WTC11 (cell line): Measurements from ENCODE around the gene RBM20. TPM values are rescaled to one million over a fixed set of nuclear protein-coding genes. Genes with fewer than 3 reads are reported as not detected.

ENCODE experiments used
- ATAC-seq: fragments of 200-7000 bp; cut with Tn5 transposase; 2 replicates; pipeline ENCODE4 v1.10.0; 2021; ENCODE audit warnings: mild to moderate bottlenecking, moderate library complexity
- CTCF ChIA-PET: fragments of 300-600 bp; sonication (Branson Sonifier 250); formaldehyde crosslinking; loops from one replicate; lab custom pipeline; 2021; ENCODE audit warnings: antibody characterized with exemption; lab: Charles Lee
- POLR2A ChIA-PET: fragments of 350-600 bp; sonication (Branson Sonifier 250); formaldehyde crosslinking; loops from one replicate; lab custom pipeline; 2021; ENCODE audit warnings: antibody characterized with exemption; lab: Charles Lee
- DNase-seq: peaks from one replicate; pipeline ENCODE4 v3.0.0; 2021; ENCODE audit warnings: low spot score
- H3K27ac Mint-ChIP-seq: 2 replicates; pipeline ENCODE4 v1.8.0; 2021; ENCODE audit warnings: mixed read lengths
- H3K27me3 Mint-ChIP-seq: 2 replicates; pipeline ENCODE4 v1.8.0; 2021; ENCODE audit warnings: low read depth, mild to moderate bottlenecking, moderate library complexity, mixed read lengths
- H3K36me3 Mint-ChIP-seq: 2 replicates; pipeline ENCODE4 v1.8.0; 2021; ENCODE audit warnings: mixed read lengths
- H3K4me1 Mint-ChIP-seq: 2 replicates; pipeline ENCODE4 v1.8.0; 2022; ENCODE audit warnings: mixed read lengths
- H3K4me3 Mint-ChIP-seq: 2 replicates; pipeline ENCODE4 v1.8.0; 2021; ENCODE audit warnings: mild to moderate bottlenecking, moderate library complexity, mixed read lengths
- H3K9me3 Mint-ChIP-seq: 2 replicates; pipeline ENCODE4 v1.8.0; 2021; ENCODE audit warnings: mixed read lengths
- AFF4 ChIP-seq: sonication (generic); formaldehyde crosslinking; IDR thresholded peaks from 2 replicates; pipeline ENCODE4 v1.8.1; 2023; ENCODE audit warnings: mild to moderate bottlenecking, missing genetic modification reagents, borderline replicate concordance
- ATF2 ChIP-seq: sonication (generic); formaldehyde crosslinking; IDR thresholded peaks from 2 replicates; pipeline ENCODE4 v1.8.1; 2022; ENCODE audit warnings: low read depth, missing genetic modification reagents, borderline replicate concordance
- CREM ChIP-seq: sonication (generic); formaldehyde crosslinking; IDR thresholded peaks from 2 replicates; pipeline ENCODE4 v1.8.1; 2022; ENCODE audit warnings: mild to moderate bottlenecking, missing genetic modification reagents, moderate library complexity
- ELF4 ChIP-seq: sonication (generic); formaldehyde crosslinking; IDR thresholded peaks from 2 replicates; pipeline ENCODE4 v1.8.1; 2022; ENCODE audit warnings: low read depth, mild to moderate bottlenecking, moderate library complexity, missing genetic modification reagents
- HMGXB4 ChIP-seq: sonication (generic); formaldehyde crosslinking; IDR thresholded peaks from 2 replicates; pipeline ENCODE4 v1.8.1; 2023; ENCODE audit warnings: mild to moderate bottlenecking, moderate library complexity, missing genetic modification reagents
- MLX ChIP-seq: sonication (generic); formaldehyde crosslinking; IDR thresholded peaks from 2 replicates; pipeline ENCODE4 v1.8.1; 2023; ENCODE audit warnings: mild to moderate bottlenecking, missing genetic modification reagents, moderate library complexity
- NR1H2 ChIP-seq: sonication (generic); formaldehyde crosslinking; IDR thresholded peaks from 2 replicates; pipeline ENCODE4 v1.9.0; 2021; ENCODE audit warnings: mild to moderate bottlenecking, moderate library complexity, missing genetic modification reagents
- TP53 ChIP-seq: sonication (generic); formaldehyde crosslinking; IDR thresholded peaks from 2 replicates; pipeline ENCODE4 v1.8.1; 2023; ENCODE audit warnings: mild to moderate bottlenecking, missing genetic modification reagents
- ZMAT4 ChIP-seq: fragments of 250-450 bp; sonication (Bioruptor Pico); IDR thresholded peaks from 2 replicates; pipeline ENCODE4 v1.9.0; 2021; ENCODE audit warnings: mild to moderate bottlenecking
- ZNF532 ChIP-seq: fragments of 250-450 bp; sonication (Bioruptor Pico); IDR thresholded peaks from 2 replicates; pipeline ENCODE4 v1.9.0; 2021; ENCODE audit warnings: mild to moderate bottlenecking, borderline replicate concordance
- total RNA-seq: library from RNA; stranded (reverse); gene quantifications from 3 replicates; pipeline ENCODE4 v1.2.3, GENCODE V29; 2021

RBM20 gene
- total RNA-seq, 1 experiment from 2014 or later = 0.52 TPM

- no peak for TF ChIP-seq HMGXB4 (CRISPR knock-in tag)
- no peak for TF ChIP-seq ZNF532 (CRISPR knock-in tag)
- no peak for TF ChIP-seq CREM (CRISPR knock-in tag)
- TF ChIP-seq AFF4 (CRISPR knock-in tag) = no peak
- no peak for TF ChIP-seq TP53 (CRISPR knock-in tag)
- TF ChIP-seq ELF4 (CRISPR knock-in tag) = no peak
Observed at GRCh38 chr10:110612087-110612486, 32.0 kb upstream of the RBM20 start (continued).

GRCh38 chr10:110612629-110613028 is 31.5 kb upstream of the RBM20 start:
- Mint-ChIP-seq H3K4me3 (no peak overlapping the region), H3K27me3 (no peaks in the 10 kb centered on the region), H3K36me3 (no peaks in the 10 kb centered on the region), H3K4me1 (peaks cover 22% of the 10 kb centered on the region), H3K9me3 (no peaks in the 10 kb centered on the region), H3K27ac (no peak overlapping the region)
- ChIA-PET POLR2A (no interaction called here), CTCF (interaction anchor here (0.8 kb wide), 1 partner anchor 60 kb away, joined by 3 read pairs; no protein-coding TSS in a partner anchor)
- no peak for ATAC-seq
- DNase-seq = no peak
- TF ChIP-seq ATF2 = no peak
- no peak for TF ChIP-seq ZNF532 (CRISPR knock-in tag)
- TF ChIP-seq NR1H2 = no peak
- TF ChIP-seq ZMAT4 = no peak
- TF ChIP-seq MLX (CRISPR knock-in tag) = no peak
